Naive thymus-derived CD4-positive, alpha-beta T cell (primary cell): ENCODE data around the gene FAM13C. TPM values are rescaled to one million over a fixed set of nuclear protein-coding genes. Genes with fewer than 3 reads are reported as not detected.

Experiments used
- ATAC-seq: fragments of 150-1000 bp; cut with Tn5 transposase; 2 replicates; pipeline ENCODE4 v1.10.0; 2021; ENCODE audit warnings: mild to moderate bottlenecking, moderate library complexity
- CTCF ChIA-PET: fragments of 350-600 bp; sonication (Branson Sonifier 250); formaldehyde crosslinking; loops from one replicate; lab custom pipeline; 2021; ENCODE audit warnings: antibody characterized with exemption; lab: Charles Lee
- POLR2A ChIA-PET: fragments of 350-600 bp; sonication (Branson Sonifier 250); formaldehyde crosslinking; loops from one replicate; lab custom pipeline; 2021; ENCODE audit warnings: antibody characterized with exemption, inconsistent platforms; lab: Charles Lee
- DNase-seq, 9 donors: peaks; one replicate each; pipeline versions ENCODE4 v3.0.0 to v3.0.0-alpha.2; 2020 to 2022; ENCODE audit warnings: mixed read lengths in 1 of 9
- H3K27ac ChIP-seq: one replicate; pipeline ENCODE4 v1.7.0; 2013; ENCODE audit warnings: mild to moderate bottlenecking, low read depth, low read length, moderate library complexity
- H3K27me3 ChIP-seq, 2 donors: one replicate each; pipeline ENCODE4 v1.7.0; 2013; ENCODE audit warnings: low read length in 2 of 2, mild to moderate bottlenecking in 2 of 2, moderate library complexity in 2 of 2; ENCODE audit not compliant: control insufficient read depth in 2 of 2, insufficient read depth in 2 of 2
- H3K36me3 ChIP-seq, 3 experiments: 1 replicate in 2 of 3; 2 replicates in 1 of 3; pipeline ENCODE4 v1.7.0; 2013; ENCODE audit warnings: low read length in 3 of 3, mild to moderate bottlenecking in 3 of 3, moderate library complexity in 1 of 3; ENCODE audit not compliant: insufficient read depth in 3 of 3, control insufficient read depth in 2 of 3
- H3K4me1 ChIP-seq, 2 donors: one replicate each; pipeline ENCODE4 v1.7.0; 2013; ENCODE audit warnings: low read length in 2 of 2, mild to moderate bottlenecking in 2 of 2, moderate library complexity in 1 of 2; ENCODE audit not compliant: control insufficient read depth in 2 of 2, insufficient read depth in 2 of 2
- H3K4me3 ChIP-seq: 2 replicates; pipeline ENCODE4 v1.7.0; 2013; ENCODE audit warnings: mild to moderate bottlenecking, low read length
- H3K9me3 ChIP-seq, 3 experiments: 1 replicate in 2 of 3; 2 replicates in 1 of 3; pipeline ENCODE4 v1.7.0; 2013; ENCODE audit warnings: low read length in 3 of 3; ENCODE audit not compliant: control insufficient read depth in 2 of 3
- H3K27ac Mint-ChIP-seq, 9 donors: one replicate each; pipeline ENCODE4 v1.8.0; 2020 to 2022; ENCODE audit warnings: mixed read lengths in 9 of 9, mild to moderate bottlenecking in 8 of 9, moderate library complexity in 5 of 9, inconsistent platforms in 2 of 9
- H3K27me3 Mint-ChIP-seq, 5 donors: one replicate each; pipeline ENCODE4 v1.8.0; 2021 to 2022; ENCODE audit warnings: mixed read lengths in 5 of 5, mild to moderate bottlenecking in 1 of 5
- H3K36me3 Mint-ChIP-seq, 5 donors: one replicate each; pipeline ENCODE4 v1.8.0; 2020 to 2022; ENCODE audit warnings: mixed read lengths in 5 of 5, mild to moderate bottlenecking in 3 of 5, inconsistent platforms in 1 of 5
- H3K4me1 Mint-ChIP-seq, 7 donors: one replicate each; pipeline ENCODE4 v1.8.0; 2020 to 2022; ENCODE audit warnings: mixed read lengths in 7 of 7, mild to moderate bottlenecking in 3 of 7, inconsistent platforms in 1 of 7
- H3K4me3 Mint-ChIP-seq, 10 donors: one replicate each; pipeline ENCODE4 v1.8.0; 2020 to 2022; ENCODE audit warnings: mild to moderate bottlenecking in 10 of 10, mixed read lengths in 10 of 10, moderate library complexity in 6 of 10, inconsistent platforms in 2 of 10
- H3K9me3 Mint-ChIP-seq, 11 donors: one replicate each; pipeline ENCODE4 v1.8.0; 2020 to 2022; ENCODE audit warnings: mixed read lengths in 11 of 11, mild to moderate bottlenecking in 4 of 11, inconsistent platforms in 1 of 11, moderate library complexity in 1 of 11
- intact Hi-C, 2 donors: fragments of 100-400 bp; cut with micrococcal nuclease; formaldehyde crosslinking; loops; one replicate each; pipeline ENCODE4 v1.15.1; 2023
- polyA plus RNA-seq, 2 donors: library from polyadenylated mRNA; unstranded; fragments of 300-500 nt; fragmentation: Illumina TruSeq; gene quantifications; one replicate each; pipeline ENCODE4 v1.2.3, GENCODE V29; 2021
- total RNA-seq, 6 experiments: library from RNA in 5 of 6; stranded (reverse) in 5 of 6; gene quantifications; 1 replicate in 5 of 6; 2 replicates in 1 of 6; pipeline ENCODE4 v1.2.3 and lab custom pipeline; 2021 to 2026

FAM13C gene
- total and polyA plus RNA-seq, 7 experiments from 2014 or later = not detected

DNA sequence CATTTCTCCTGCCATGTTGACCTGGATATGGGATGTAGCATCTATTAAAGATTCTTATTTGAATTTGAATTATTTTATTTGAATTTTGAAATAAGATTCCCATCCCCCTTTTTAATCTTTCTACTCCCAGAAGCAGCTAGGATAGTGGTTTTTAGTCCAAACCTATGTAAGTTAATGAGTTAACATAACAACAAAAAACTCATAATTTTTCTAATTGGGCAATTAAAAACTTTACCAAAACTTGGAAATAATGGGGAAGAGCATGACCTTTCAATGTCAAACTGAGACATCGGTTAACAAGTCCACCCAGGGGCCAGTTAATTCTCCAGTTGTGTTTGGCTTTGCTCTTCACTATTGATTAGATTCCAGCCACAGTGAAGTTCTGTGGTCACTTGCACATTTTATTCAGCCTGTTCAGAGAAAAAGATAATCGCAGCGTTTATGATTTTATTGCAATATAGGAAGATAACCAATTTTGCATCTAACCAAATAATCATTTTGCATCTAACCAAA is 1.2 kb upstream of the FAM13C start:
- DNase-seq = no peak
- intact Hi-C loops = no loop called here
- Mint-ChIP-seq H3K4me3 (peak overlapping the region in 2 of 10 donors; percentile 48 to 59), H3K27me3 (peaks cover 15 to 44% (median 28%) of the 10 kb centered on the region in 5 donors), H3K27ac (no peak overlapping the region), H3K9me3 (no peaks in the 10 kb centered on the region), H3K36me3 (no peaks in the 10 kb centered on the region), H3K4me1 (peaks cover 0 to 13% (median 8%) of the 10 kb centered on the region in 7 donors)
- H3K27ac ChIP-seq = no peak overlapping the region
- no peak for ATAC-seq
- no peaks in the 10 kb centered on the region for H3K27me3 ChIP-seq
- POLR2A ChIA-PET = no interaction called here
- no peaks in the 10 kb centered on the region for H3K9me3 ChIP-seq
- CTCF ChIA-PET = no interaction called here
- H3K4me1 ChIP-seq = no peaks in the 10 kb centered on the region
- H3K4me3 ChIP-seq = no peak overlapping the region
- no peaks in the 10 kb centered on the region for H3K36me3 ChIP-seq

DNA sequence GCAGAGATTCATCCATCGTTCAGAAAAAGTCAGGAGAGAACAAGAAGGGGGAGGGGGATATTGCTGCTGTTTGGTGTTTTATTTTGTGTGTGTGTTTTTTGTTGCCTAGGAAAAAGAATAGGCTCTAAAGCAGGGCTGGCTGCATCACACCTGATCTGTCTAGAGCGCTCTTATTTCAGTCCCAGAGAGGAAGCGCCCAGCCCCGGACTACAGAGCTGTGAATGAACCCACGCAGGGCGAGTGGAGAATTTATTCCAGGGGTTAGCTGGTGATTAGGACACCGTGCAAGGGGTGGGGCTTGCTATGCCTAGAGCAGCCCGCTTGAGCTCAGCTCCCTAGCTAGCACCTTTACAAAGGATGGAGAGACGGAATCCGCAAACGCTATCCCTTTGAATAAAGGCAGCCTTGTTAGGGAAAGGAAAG is 621 bp upstream of the FAM13C start:
- Mint-ChIP-seq H3K36me3 (no peaks in the 10 kb centered on the region), H3K27ac (no peak overlapping the region), H3K4me1 (peaks cover 0 to 13% (median 8%) of the 10 kb centered on the region in 7 donors), H3K27me3 (peaks cover 15 to 44% (median 28%) of the 10 kb centered on the region in 5 donors), H3K4me3 (peak overlapping the region; percentile 26 to 76 (median 66)), H3K9me3 (no peaks in the 10 kb centered on the region)
- Histone ChIP-seq H3K27ac (no peak overlapping the region), H3K4me3 (no peak overlapping the region), H3K4me1 (no peaks in the 10 kb centered on the region), H3K36me3 (no peaks in the 10 kb centered on the region), H3K9me3 (no peaks in the 10 kb centered on the region), H3K27me3 (no peaks in the 10 kb centered on the region)
- CTCF ChIA-PET = no interaction called here
- POLR2A ChIA-PET = no interaction called here
- ATAC-seq = no peak
- intact Hi-C loops = no loop called here
- DNase-seq = no peak

DNA sequence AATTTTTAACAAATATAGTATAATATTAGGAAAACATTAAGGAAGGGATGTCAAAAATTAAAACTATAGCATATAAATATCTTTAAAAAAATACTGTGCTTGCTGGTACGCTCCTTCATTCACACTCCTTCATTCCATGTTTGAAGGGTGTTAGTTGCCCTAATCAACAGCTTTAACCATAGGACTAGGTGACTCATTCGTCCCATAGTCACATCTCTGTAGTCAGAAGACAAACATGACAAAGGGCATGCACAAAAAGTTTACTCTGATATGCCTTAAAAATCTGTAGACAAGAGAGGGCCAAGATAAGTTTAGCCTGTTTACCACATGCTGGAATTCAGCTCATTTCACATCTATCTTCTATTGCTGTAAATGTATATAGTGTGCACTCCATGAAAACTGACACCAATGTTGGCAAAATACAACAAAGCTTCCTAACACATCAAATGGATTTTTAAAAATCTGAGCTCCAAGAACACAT is 646 bp downstream of the FAM13C start:
- no peaks in the 10 kb centered on the region for H3K36me3 ChIP-seq
- no peak overlapping the region for H3K27ac ChIP-seq
- no peaks in the 10 kb centered on the region for H3K4me1 ChIP-seq
- Mint-ChIP-seq H3K36me3 (no peaks in the 10 kb centered on the region), H3K4me3 (peak overlapping the region in 8 of 10 donors; percentile 50 to 72 (median 64)), H3K27me3 (peaks cover 15 to 51% (median 28%) of the 10 kb centered on the region in 5 donors), H3K9me3 (peaks cover 0 to 3% (median 0%) of the 10 kb centered on the region in 11 donors), H3K27ac (no peak overlapping the region), H3K4me1 (peaks cover 0 to 13% (median 8%) of the 10 kb centered on the region in 7 donors)
- POLR2A ChIA-PET = no interaction called here
- no peak for DNase-seq
- CTCF ChIA-PET = no interaction called here
- H3K9me3 ChIP-seq = no peaks in the 10 kb centered on the region
- intact Hi-C loops = no loop called here
- no peaks in the 10 kb centered on the region for H3K27me3 ChIP-seq
- no peak overlapping the region for H3K4me3 ChIP-seq
- ATAC-seq = no peak

DNA sequence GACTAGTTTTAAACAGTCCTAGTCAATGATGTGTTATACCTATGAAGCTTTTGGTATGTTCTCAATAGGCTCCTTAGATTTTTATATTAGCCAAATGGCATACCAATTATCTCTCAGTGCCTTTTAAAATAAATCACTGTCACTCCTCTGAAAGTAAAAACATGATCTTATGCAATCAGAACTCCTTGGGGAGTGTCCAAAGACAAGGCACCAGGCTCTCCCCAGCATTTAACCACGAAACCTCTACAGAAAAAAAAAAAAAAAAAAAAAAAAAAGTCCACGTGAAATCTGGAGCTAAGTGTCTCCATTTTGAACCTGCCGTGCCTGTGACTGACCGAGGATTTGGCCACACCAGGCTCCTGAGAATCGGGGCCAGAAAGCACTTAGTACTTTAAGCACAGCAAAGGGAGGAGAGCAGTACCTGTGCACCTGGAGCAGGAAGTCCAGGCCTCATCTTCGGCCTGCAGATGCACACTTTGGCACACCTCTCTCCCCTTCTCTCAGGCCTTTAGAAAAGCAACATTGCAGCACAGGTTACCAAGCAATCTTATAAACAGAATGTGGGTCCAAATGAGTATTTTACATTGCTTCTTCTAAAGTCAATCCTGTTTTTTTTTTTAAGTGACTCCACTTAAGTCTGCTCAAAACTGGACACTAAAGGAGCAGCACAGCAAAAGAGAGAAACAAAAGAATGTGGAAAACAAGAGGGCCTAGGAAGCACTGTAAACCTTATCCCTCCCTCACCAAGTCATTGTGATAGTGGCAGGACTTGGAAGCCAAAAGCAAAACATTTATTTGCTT is 1.5 kb downstream of the FAM13C start:
- Mint-ChIP-seq H3K36me3 (no peaks in the 10 kb centered on the region), H3K4me3 (no peak overlapping the region), H3K4me1 (peaks cover 0 to 13% (median 8%) of the 10 kb centered on the region in 7 donors), H3K9me3 (peaks cover 0 to 3% (median 0%) of the 10 kb centered on the region in 11 donors), H3K27ac (no peak overlapping the region), H3K27me3 (peaks cover 15 to 56% (median 32%) of the 10 kb centered on the region in 5 donors)
- no peaks in the 10 kb centered on the region for H3K4me1 ChIP-seq
- CTCF ChIA-PET = no interaction called here
- DNase-seq = no peak
- ATAC-seq = no peak
- no peak overlapping the region for H3K4me3 ChIP-seq
- H3K27me3 ChIP-seq = no peaks in the 10 kb centered on the region
- H3K9me3 ChIP-seq = no peaks in the 10 kb centered on the region
- no peaks in the 10 kb centered on the region for H3K36me3 ChIP-seq
- intact Hi-C loops = no loop called here
- H3K27ac ChIP-seq = no peak overlapping the region
- POLR2A ChIA-PET = no interaction called here

DNA sequence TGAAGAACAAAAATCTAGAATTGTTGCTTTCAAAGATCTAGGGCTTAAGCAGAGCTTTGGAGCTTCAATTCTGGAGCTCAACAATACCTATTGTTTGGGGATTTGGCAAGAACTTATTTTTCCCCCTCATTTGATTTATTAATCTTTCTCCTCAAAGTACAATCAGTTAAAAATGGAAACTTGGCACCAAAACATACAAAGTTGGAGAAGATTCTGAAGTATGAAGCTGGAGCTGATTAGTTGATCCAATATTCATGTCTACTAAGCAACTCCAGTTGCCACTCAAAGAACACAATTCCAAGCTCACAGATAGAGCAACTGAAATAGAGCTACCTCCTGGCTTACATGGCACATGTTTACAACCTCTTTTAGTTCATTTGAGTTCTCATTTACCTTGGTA is 3.8 kb downstream of the FAM13C start:
- Mint-ChIP-seq H3K27me3 (peaks cover 15 to 39% (median 19%) of the 10 kb centered on the region in 5 donors), H3K4me1 (peaks cover 0 to 13% (median 8%) of the 10 kb centered on the region in 7 donors), H3K27ac (no peak overlapping the region), H3K36me3 (no peaks in the 10 kb centered on the region), H3K4me3 (no peak overlapping the region), H3K9me3 (peaks cover 0 to 3% (median 0%) of the 10 kb centered on the region in 11 donors)
- POLR2A ChIA-PET = no interaction called here
- ATAC-seq (no peak), DNase-seq (no peak)
- H3K4me3 ChIP-seq = no peak overlapping the region
- intact Hi-C loops = no loop called here
- H3K27me3 ChIP-seq = no peaks in the 10 kb centered on the region
- CTCF ChIA-PET = no interaction called here
- no peak overlapping the region for H3K27ac ChIP-seq
- no peaks in the 10 kb centered on the region for H3K9me3 ChIP-seq
- H3K36me3 ChIP-seq = no peaks in the 10 kb centered on the region
- no peaks in the 10 kb centered on the region for H3K4me1 ChIP-seq

DNA sequence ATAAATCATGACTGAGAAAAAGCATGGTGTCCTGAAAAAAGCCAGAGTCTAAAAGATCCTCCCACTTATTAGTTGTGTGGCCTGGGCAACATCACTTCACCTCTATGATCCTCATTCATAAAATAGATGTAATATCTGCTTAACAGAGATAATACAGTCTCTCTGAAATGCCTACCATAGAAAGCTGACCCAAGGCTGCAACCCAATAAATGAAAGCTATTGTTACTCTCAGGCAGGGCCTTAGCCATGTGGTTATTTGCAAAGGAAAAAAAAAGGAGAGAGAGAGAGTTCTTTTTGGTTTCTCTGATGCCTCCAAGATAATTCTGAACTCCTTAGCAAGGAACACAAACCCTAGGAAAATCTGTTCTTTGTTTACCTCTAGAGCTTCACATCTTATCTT is 7.9 kb downstream of the FAM13C start:
- Mint-ChIP-seq H3K27me3 (peaks cover 0 to 16% (median 4%) of the 10 kb centered on the region in 5 donors), H3K4me1 (no peaks in the 10 kb centered on the region), H3K27ac (no peak overlapping the region), H3K36me3 (no peaks in the 10 kb centered on the region), H3K9me3 (peaks cover 0 to 5% (median 0%) of the 10 kb centered on the region in 11 donors), H3K4me3 (no peak overlapping the region)
- no peaks in the 10 kb centered on the region for H3K36me3 ChIP-seq
- POLR2A ChIA-PET = no interaction called here
- DNase-seq (no peak), ATAC-seq (no peak)
- no peak overlapping the region for H3K27ac ChIP-seq
- no peaks in the 10 kb centered on the region for H3K4me1 ChIP-seq
- no peaks in the 10 kb centered on the region for H3K27me3 ChIP-seq
- H3K4me3 ChIP-seq = no peak overlapping the region
- CTCF ChIA-PET = no interaction called here
- intact Hi-C loops = no loop called here
- no peaks in the 10 kb centered on the region for H3K9me3 ChIP-seq
